Lower leg skin (tissue), 4 donors: Measurements from ENCODE around the gene PSMB8. TPM values are rescaled to one million over a fixed set of nuclear protein-coding genes. Genes with fewer than 3 reads are reported as not detected.

Source experiments
- DNase-seq, 2 donors: peaks; one replicate each; pipeline ENCODE4 v3.0.0-alpha.2; 2019; ENCODE audit warnings: low spot score in 2 of 2
- H3K4me3 ChIP-seq: fragments of 200-600 bp; sonication (generic); 2 replicates; pipeline ENCODE4 v1.5.1; 2017; ENCODE audit warnings: mild to moderate bottlenecking, low read depth; ENCODE audit not compliant: poor library complexity, severe bottlenecking
- POLR2A ChIP-seq, 2 donors: fragments of 450-650 bp; IDR thresholded peaks; one replicate each; pipeline ENCODE4 v1.6.1; 2016 to 2017; ENCODE audit warnings: antibody characterized with exemption in 2 of 2, mild to moderate bottlenecking in 1 of 2, moderate library complexity in 1 of 2
- WGBS, 2 donors: methylation state at CpG; one replicate each; pipeline ENCODE4 v1.1.5; 2018; 5-methylcytosine and 5-hydroxymethylcytosine counted together
- intact Hi-C: fragments of 100-400 bp; cut with DNase I; formaldehyde crosslinking; loops from one replicate; pipeline ENCODE4 v1.15.0; 2023; ENCODE audit warnings: low total_unique reads
- total RNA-seq, 4 donors: library from RNA; depleted of rRNA; stranded (reverse); fragments of >200 nt; gene quantifications; one replicate each; pipeline ENCODE4 v1.1.0, GENCODE V29; 2016
- TF ChIP-seq, protein P1 (sequence below), 3 donors: fragments of 450-650 bp; IDR thresholded peaks; one replicate each; pipeline ENCODE4 v1.5.1; 2016; ENCODE audit warnings: antibody characterized with exemption in 3 of 3, mild to moderate bottlenecking in 3 of 3, moderate library complexity in 2 of 3

The PSMB8 gene
- total RNA-seq, 4 donors from 2014 or later: 38.9 to 63.9 (median 50.3) TPM

DNA sequence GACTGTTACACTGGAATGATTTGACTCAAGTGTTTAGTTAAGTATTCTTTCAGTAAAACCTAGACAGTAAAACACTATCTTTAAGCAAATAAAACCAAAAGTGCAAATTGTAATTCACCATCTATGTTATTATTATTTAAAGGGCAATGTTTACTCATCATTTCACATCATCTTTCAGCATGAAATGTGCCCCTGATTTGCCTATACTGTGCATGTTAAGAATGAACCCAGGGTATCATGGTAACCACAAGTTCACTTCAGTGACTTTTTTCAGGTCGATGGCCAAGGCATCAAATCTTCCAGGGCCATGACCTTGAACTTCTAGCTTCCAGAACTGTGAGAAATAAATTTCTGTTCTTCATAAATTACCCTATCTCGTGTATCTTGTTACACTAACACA is 25.0 kb downstream of the PSMB8 start:
- H3K4me3 ChIP-seq: no peak overlapping the region
- DNase-seq: no peak
- TF ChIP-seq, protein P1, sequence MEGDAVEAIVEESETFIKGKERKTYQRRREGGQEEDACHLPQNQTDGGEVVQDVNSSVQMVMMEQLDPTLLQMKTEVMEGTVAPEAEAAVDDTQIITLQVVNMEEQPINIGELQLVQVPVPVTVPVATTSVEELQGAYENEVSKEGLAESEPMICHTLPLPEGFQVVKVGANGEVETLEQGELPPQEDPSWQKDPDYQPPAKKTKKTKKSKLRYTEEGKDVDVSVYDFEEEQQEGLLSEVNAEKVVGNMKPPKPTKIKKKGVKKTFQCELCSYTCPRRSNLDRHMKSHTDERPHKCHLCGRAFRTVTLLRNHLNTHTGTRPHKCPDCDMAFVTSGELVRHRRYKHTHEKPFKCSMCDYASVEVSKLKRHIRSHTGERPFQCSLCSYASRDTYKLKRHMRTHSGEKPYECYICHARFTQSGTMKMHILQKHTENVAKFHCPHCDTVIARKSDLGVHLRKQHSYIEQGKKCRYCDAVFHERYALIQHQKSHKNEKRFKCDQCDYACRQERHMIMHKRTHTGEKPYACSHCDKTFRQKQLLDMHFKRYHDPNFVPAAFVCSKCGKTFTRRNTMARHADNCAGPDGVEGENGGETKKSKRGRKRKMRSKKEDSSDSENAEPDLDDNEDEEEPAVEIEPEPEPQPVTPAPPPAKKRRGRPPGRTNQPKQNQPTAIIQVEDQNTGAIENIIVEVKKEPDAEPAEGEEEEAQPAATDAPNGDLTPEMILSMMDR (IDR thresholded peaks at IDR 0.05): no peak
- TF ChIP-seq POLR2A (IDR thresholded peaks at IDR 0.05): no peak
- WGBS, 2 donors: 72 to 85% methylated on average over 2 of the region's 2 CpGs
- intact Hi-C loops: no loop called here

DNA sequence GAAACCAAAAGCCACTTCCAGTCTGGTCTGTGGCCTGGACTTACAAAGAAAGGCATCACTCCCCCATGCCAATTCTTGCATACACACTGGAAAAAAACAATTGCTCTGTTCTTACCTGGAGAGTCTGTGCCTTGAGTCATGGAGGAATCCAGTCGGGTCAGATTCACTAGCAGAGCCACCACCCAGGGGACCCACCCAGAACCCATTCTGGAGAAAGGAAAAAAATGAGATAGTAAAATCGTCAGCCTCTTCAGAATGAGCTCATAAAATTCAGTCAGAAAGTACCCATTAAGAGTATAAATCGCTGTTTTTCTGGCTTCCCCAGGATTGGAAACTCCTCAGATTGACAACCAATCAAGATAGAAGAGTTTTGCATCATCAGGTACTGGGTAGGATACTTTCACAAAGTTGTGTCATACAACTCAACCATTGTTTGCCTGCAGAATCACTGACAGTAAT is 27.1 kb downstream of the PSMB8 start, which contains the start of gene HLA-DOB:
Gene HLA-DOB, minus strand, starts transcription at position 257 of the 459 bp plus-strand sequence. Its CDS starts 51 bp downstream, at position 206.
- WGBS, 2 donors: 12 to 25% methylated on average over 3 of the region's 3 CpGs

DNA sequence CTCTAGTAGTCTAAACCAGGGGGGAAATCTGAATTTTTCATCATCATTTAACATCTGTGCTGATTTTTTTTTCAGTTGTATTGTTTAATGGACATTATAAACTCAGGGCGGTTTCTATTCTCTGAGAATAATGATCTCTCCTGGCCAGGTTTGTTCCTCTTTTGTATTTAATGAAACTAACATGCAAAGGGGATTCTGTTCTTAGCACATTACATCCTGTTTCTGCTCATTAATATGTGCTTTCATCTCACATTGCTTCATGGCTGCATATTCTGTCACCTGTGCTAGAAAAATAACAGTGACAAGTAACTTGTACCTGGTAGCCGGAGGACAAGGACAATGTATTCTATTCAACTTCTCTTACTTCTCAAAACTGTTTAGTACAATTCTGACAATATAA is 27.9 kb downstream of the PSMB8 start:
- no peak overlapping the region for H3K4me3 ChIP-seq

More for the DNA sequence above, 27.1 kb downstream of the PSMB8 start, which contains the start of gene HLA-DOB:
- H3K4me3 ChIP-seq: no peak within 1 kb of the TSS
- no peak for TF ChIP-seq POLR2A (IDR thresholded peaks at IDR 0.05)
- intact Hi-C loops: no loop called here
- DNase-seq: no peak

DNA sequence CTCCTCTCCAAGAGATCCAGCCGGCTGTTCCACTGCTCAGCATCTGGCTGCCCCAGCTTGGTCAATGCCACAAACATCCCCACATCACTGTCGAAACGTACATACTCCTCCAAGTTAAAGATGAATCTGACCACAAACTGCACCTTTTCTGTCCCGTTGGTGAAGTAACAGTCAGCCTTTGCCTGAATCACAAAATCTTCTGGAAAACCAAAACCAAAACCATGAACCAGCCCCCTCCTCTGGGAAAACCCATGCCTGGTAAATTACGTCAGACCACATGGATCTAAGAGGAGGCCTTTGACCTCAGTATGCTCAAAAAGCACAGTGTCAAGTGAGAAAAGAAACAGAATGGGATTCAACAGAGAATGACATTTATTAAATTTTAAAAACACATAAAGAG is 28.7 kb downstream of the PSMB8 start:
- intact Hi-C loops: no loop called here
- WGBS, 2 donors: 80 to 88% methylated on average over 5 of the region's 5 CpGs
- H3K4me3 ChIP-seq: no peak overlapping the region
- TF ChIP-seq, protein P1 (IDR thresholded peaks at IDR 0.05): no peak
- TF ChIP-seq POLR2A (IDR thresholded peaks at IDR 0.05): no peak
- no peak for DNase-seq

More for the DNA sequence above, 27.9 kb downstream of the PSMB8 start:
- no peak for DNase-seq
- WGBS, 2 donors: 80 to 95% methylated on average over 2 of the region's 2 CpGs
- intact Hi-C loops: no loop called here
- TF ChIP-seq, protein P1 (IDR thresholded peaks at IDR 0.05): no peak
- no peak for TF ChIP-seq POLR2A (IDR thresholded peaks at IDR 0.05)

DNA sequence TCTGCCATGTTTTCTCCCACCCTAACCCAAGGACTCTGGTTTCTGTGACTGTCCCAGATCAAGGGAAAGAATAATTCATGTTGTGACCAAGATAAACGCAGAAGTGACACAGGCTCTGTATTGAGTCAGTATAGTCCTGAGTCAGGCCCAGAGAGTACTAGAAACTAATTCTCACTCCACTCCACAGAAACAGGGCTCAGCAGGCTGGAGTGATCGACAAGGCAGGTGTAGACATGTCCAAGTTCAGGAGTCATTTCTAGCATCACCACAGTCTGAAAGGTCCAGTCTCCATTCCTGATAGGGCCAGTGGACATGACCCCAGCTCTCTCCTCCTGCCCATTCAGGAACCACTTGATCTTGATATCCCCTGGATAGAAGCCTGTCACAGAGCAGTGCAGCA is 29.7 kb downstream of the PSMB8 start:
- no peak for TF ChIP-seq POLR2A (IDR thresholded peaks at IDR 0.05)
- TF ChIP-seq, protein P1 (IDR thresholded peaks at IDR 0.05): no peak
- no peak overlapping the region for H3K4me3 ChIP-seq
- WGBS, 2 donors: 82 to 84% methylated on average over 2 of the region's 2 CpGs
- no peak for DNase-seq
- intact Hi-C loops: no loop called here

DNA sequence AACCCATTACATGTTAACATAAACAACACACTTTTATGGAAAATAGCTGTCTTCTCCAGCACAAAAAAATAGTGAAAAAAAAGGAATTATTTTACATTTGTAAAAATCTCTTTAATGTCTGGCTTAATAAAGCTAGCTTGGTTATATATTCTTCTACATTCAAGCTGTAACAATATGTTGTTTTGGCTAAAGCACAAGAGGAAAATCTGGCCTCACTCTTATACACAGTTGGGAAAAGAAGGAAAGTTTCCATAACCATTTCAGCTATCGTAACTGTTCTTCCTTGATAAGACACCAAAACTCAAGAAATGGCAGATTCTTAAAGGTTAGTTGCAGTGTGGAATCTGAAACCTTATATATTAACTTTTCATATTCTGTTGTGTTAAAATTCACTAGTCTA is 34.7 kb downstream of the PSMB8 start:
- no peak for DNase-seq
- WGBS, 2 donors: 0 to 49% methylated on average over 1 of the region's 1 CpG
- intact Hi-C loops: no loop called here
- TF ChIP-seq, protein P1 (IDR thresholded peaks at IDR 0.05): no peak
- no peak for TF ChIP-seq POLR2A (IDR thresholded peaks at IDR 0.05)
- no peak overlapping the region for H3K4me3 ChIP-seq
